Measurements from ENCODE around the gene RANBP17. TPM values are rescaled to one million over a fixed set of nuclear protein-coding genes. Genes with fewer than 3 reads are reported as not detected.

The RANBP17 gene
- total RNA-seq, 4 donors from 2014 or later, result 0.61 to 9.3 (median 1.9) TPM

- Histone ChIP-seq H3K36me3 (no peaks in the 10 kb centered on the region), H3K9me3 (no peaks in the 10 kb centered on the region), H3K4me3 (no peak overlapping the region), H3K27me3 (peaks cover 0 to 87% (median 0%) of the 10 kb centered on the region in 4 donors), H3K4me1 (peaks cover 0 to 11% (median 0%) of the 10 kb centered on the region in 3 donors), H3K27ac (no peak overlapping the region)
- TF ChIP-seq CTCF (IDR thresholded peaks at IDR 0.05) (no peak), POLR2A (IDR thresholded peaks at IDR 0.05) (no peak)
- DNase-seq, result no peak
- 76 to 79% methylated on average over 6 to 8 of the region's 8 CpGs for WGBS, 2 donors
- intact Hi-C loops (cut with DNase I), result loop anchor here (10.0 kb wide), 1 partner anchor 121 kb away; no protein-coding TSS in a partner anchor
Observed at GRCh38 chr5:171335616-171336015, 473.8 kb downstream of the RANBP17 start.

- peaks cover 0 to 86% (median 0%) of the 10 kb centered on the region in 4 donors for H3K27me3 ChIP-seq
Observed at GRCh38 chr5:171336521-171337209, 474.8 kb downstream of the RANBP17 start.

GRCh38 chr5:171337210-171337569 is 475.4 kb downstream of the RANBP17 start:
- intact Hi-C loops (cut with DNase I), result loop anchor here (10.0 kb wide), 1 partner anchor 122 kb away; no protein-coding TSS in a partner anchor
- peaks cover 0 to 82% (median 0%) of the 10 kb centered on the region in 4 donors for H3K27me3 ChIP-seq
- peak overlapping the region in 3 of 4 donors; percentile 7 to 59 (median 39) for H3K4me3 ChIP-seq
- TF ChIP-seq POLR2A (IDR thresholded peaks at IDR 0.05) (no peak), CTCF (IDR thresholded peaks at IDR 0.05) (no peak)
- DNase-seq, result no peak
- H3K4me1 ChIP-seq, result peaks cover 0 to 11% (median 0%) of the 10 kb centered on the region in 3 donors
- H3K9me3 ChIP-seq, result no peaks in the 10 kb centered on the region
- 21 to 47% methylated on average over 11 of the region's 11 CpGs for WGBS, 2 donors
- H3K36me3 ChIP-seq, result no peaks in the 10 kb centered on the region
- no peak overlapping the region for H3K27ac ChIP-seq

More at GRCh38 chr5:171336521-171337209, 474.8 kb downstream of the RANBP17 start:
- Histone ChIP-seq H3K4me3 (peak overlapping the region in 3 of 4 donors; percentile 7 to 59 (median 39)), H3K9me3 (no peaks in the 10 kb centered on the region), H3K4me1 (peaks cover 0 to 11% (median 0%) of the 10 kb centered on the region in 3 donors), H3K27ac (no peak overlapping the region), H3K36me3 (no peaks in the 10 kb centered on the region)
- intact Hi-C loops (cut with DNase I), result loop anchor here (10.0 kb wide), 1 partner anchor 122 kb away; no protein-coding TSS in a partner anchor
- no peak for DNase-seq
- peak in 4 of 6 experiments; percentile 24 to 39 (median 34) for TF ChIP-seq CTCF (IDR thresholded peaks at IDR 0.05)
- no peak for TF ChIP-seq POLR2A (IDR thresholded peaks at IDR 0.05)
- WGBS, 2 donors, result 1 to 32% methylated on average over 13 to 20 of the region's 31 CpGs

GRCh38 chr5:171340042-171340441 is 478.2 kb downstream of the RANBP17 start:
- H3K27me3 ChIP-seq, result peaks cover 0 to 65% (median 0%) of the 10 kb centered on the region in 4 donors
- H3K4me3 ChIP-seq, result no peak overlapping the region
- TF ChIP-seq CTCF (IDR thresholded peaks at IDR 0.05) (no peak), POLR2A (IDR thresholded peaks at IDR 0.05) (no peak)
- DNase-seq, result no peak
- H3K36me3 ChIP-seq, result no peaks in the 10 kb centered on the region
- no peak overlapping the region for H3K27ac ChIP-seq
- peaks cover 0 to 11% (median 0%) of the 10 kb centered on the region in 3 donors for H3K4me1 ChIP-seq
- intact Hi-C loops (cut with DNase I), result no loop called here
- no peaks in the 10 kb centered on the region for H3K9me3 ChIP-seq

GRCh38 chr5:171340491-171340890 is 478.7 kb downstream of the RANBP17 start:
- TF ChIP-seq POLR2A (IDR thresholded peaks at IDR 0.05), result no peak
- no peak for TF ChIP-seq CTCF (IDR thresholded peaks at IDR 0.05)
- Histone ChIP-seq H3K27me3 (peaks cover 0 to 61% (median 0%) of the 10 kb centered on the region in 4 donors), H3K4me3 (no peak overlapping the region), H3K27ac (no peak overlapping the region), H3K36me3 (no peaks in the 10 kb centered on the region), H3K9me3 (no peaks in the 10 kb centered on the region), H3K4me1 (peaks cover 0 to 11% (median 0%) of the 10 kb centered on the region in 3 donors)
- intact Hi-C loops (cut with DNase I), result no loop called here
- no peak for DNase-seq
- 51 to 61% methylated on average over 6 of the region's 6 CpGs for WGBS, 2 donors
